ENCODE data around the gene KDM4C.

The KDM4C gene

GRCh38 chr9:6833518-6834192 is 75.9 kb downstream of the KDM4C start:
- Histone ChIP-seq H3K4ac (ENCODE audit: low read depth, low read length) (no peak overlapping the region), H2BK15ac (replicated peaks; ENCODE audit: low read depth) (no peak overlapping the region), H3K18ac (ENCODE audit: low read length) (no peak overlapping the region), H2BK120ac (ENCODE audit: low read depth, low read length) (no peak overlapping the region), H3K56ac (ENCODE audit: low read length) (no peak overlapping the region), H3K4me1 (ENCODE audit: control insufficient read depth, low read depth, low read length) (no peaks in the 10 kb centered on the region), H3K79me1 (ENCODE audit: low read length) (no peaks in the 10 kb centered on the region), H3K4me2 (ENCODE audit: low read length) (no peak overlapping the region), H3K27me3 (ENCODE audit: insufficient read depth, low read length, poor library complexity) (no peaks in the 10 kb centered on the region), H3K9ac (ENCODE audit: low read length) (no peak overlapping the region), H3K79me2 (ENCODE audit: control insufficient read depth, insufficient read depth, low read length) (no peaks in the 10 kb centered on the region), H3K4me3 (ENCODE audit: low read length) (no peak overlapping the region), H3K27ac (ENCODE audit: low read depth, low read length) (no peak overlapping the region), H4K5ac (ENCODE audit: low read length) (no peak overlapping the region), H2AK5ac (ENCODE audit: low read length) (no peak overlapping the region), H3K36me3 (ENCODE audit: control insufficient read depth, insufficient read depth, low read length) (no peaks in the 10 kb centered on the region), H3K23ac (ENCODE audit: low read length) (no peak overlapping the region), H2BK5ac (ENCODE audit: low read length) (no peak overlapping the region), H4K8ac (ENCODE audit: low read depth, low read length) (no peak overlapping the region)
- WGBS (ENCODE audit: extremely low coverage, insufficient coverage, low lambda C conversion rate): no CpG with 5 or more reads among the region's 12 CpGs
- DNase-seq: no peak

- no CpG with 5 or more reads among the region's 20 CpGs for WGBS (ENCODE audit: extremely low coverage, insufficient coverage, low lambda C conversion rate)
- H3K36me3 ChIP-seq (ENCODE audit: control insufficient read depth, insufficient read depth, low read length): no peaks in the 10 kb centered on the region
- H3K4me3 ChIP-seq (ENCODE audit: low read length): no peak overlapping the region
- no peaks in the 10 kb centered on the region for H3K79me1 ChIP-seq (ENCODE audit: low read length)
- H2AK5ac ChIP-seq (ENCODE audit: low read length): no peak overlapping the region
- no peak overlapping the region for H3K18ac ChIP-seq (ENCODE audit: low read length)
- H2BK120ac ChIP-seq (ENCODE audit: low read depth, low read length): no peak overlapping the region
- no peak overlapping the region for H3K27ac ChIP-seq (ENCODE audit: low read depth, low read length)
- H2BK5ac ChIP-seq (ENCODE audit: low read length): no peak overlapping the region
- no peak overlapping the region for H3K4me2 ChIP-seq (ENCODE audit: low read length)
- no peak for DNase-seq
- no peaks in the 10 kb centered on the region for H3K4me1 ChIP-seq (ENCODE audit: control insufficient read depth, low read depth, low read length)
- H3K56ac ChIP-seq (ENCODE audit: low read length): no peak overlapping the region
- H2BK15ac ChIP-seq (replicated peaks; ENCODE audit: low read depth): no peak overlapping the region
- H3K23ac ChIP-seq (ENCODE audit: low read length): no peak overlapping the region
- no peak overlapping the region for H3K9ac ChIP-seq (ENCODE audit: low read length)
- H3K27me3 ChIP-seq (ENCODE audit: insufficient read depth, low read length, poor library complexity): no peaks in the 10 kb centered on the region
- no peaks in the 10 kb centered on the region for H3K79me2 ChIP-seq (ENCODE audit: control insufficient read depth, insufficient read depth, low read length)
- no peak overlapping the region for H4K5ac ChIP-seq (ENCODE audit: low read length)
- H3K4ac ChIP-seq (ENCODE audit: low read depth, low read length): no peak overlapping the region
- H4K8ac ChIP-seq (ENCODE audit: low read depth, low read length): no peak overlapping the region
These were observed 76.5 kb downstream of the KDM4C start for GRCh38 chr9:6834306-6834705.

GRCh38 chr9:6838158-6838557 is 80.4 kb downstream of the KDM4C start:
- WGBS (ENCODE audit: extremely low coverage, insufficient coverage, low lambda C conversion rate): no CpG with 5 or more reads among the region's 6 CpGs
- no peak overlapping the region for H3K9ac ChIP-seq (ENCODE audit: low read length)

GRCh38 chr9:6842584-6842947 is 84.8 kb downstream of the KDM4C start:
- no CpG with 5 or more reads among the region's 3 CpGs for WGBS (ENCODE audit: extremely low coverage, insufficient coverage, low lambda C conversion rate)
- H3K18ac ChIP-seq (ENCODE audit: low read length): no peak overlapping the region
- H2BK5ac ChIP-seq (ENCODE audit: low read length): no peak overlapping the region

More at GRCh38 chr9:6838158-6838557, 80.4 kb downstream of the KDM4C start:
- H3K23ac ChIP-seq (ENCODE audit: low read length): no peak overlapping the region
- no peak overlapping the region for H4K5ac ChIP-seq (ENCODE audit: low read length)
- H4K8ac ChIP-seq (ENCODE audit: low read depth, low read length): no peak overlapping the region
- H3K56ac ChIP-seq (ENCODE audit: low read length): no peak overlapping the region
- no peak for DNase-seq
- H3K27me3 ChIP-seq (ENCODE audit: insufficient read depth, low read length, poor library complexity): no peaks in the 10 kb centered on the region
- no peaks in the 10 kb centered on the region for H3K79me2 ChIP-seq (ENCODE audit: control insufficient read depth, insufficient read depth, low read length)
- no peak overlapping the region for H3K4ac ChIP-seq (ENCODE audit: low read depth, low read length)
- H3K4me1 ChIP-seq (ENCODE audit: control insufficient read depth, low read depth, low read length): no peaks in the 10 kb centered on the region
- H2BK120ac ChIP-seq (ENCODE audit: low read depth, low read length): no peak overlapping the region
- no peak overlapping the region for H3K4me3 ChIP-seq (ENCODE audit: low read length)
- H2BK5ac ChIP-seq (ENCODE audit: low read length): no peak overlapping the region
- no peak overlapping the region for H2AK5ac ChIP-seq (ENCODE audit: low read length)
- no peaks in the 10 kb centered on the region for H3K36me3 ChIP-seq (ENCODE audit: control insufficient read depth, insufficient read depth, low read length)
- H2BK15ac ChIP-seq (replicated peaks; ENCODE audit: low read depth): no peak overlapping the region
- H3K18ac ChIP-seq (ENCODE audit: low read length): no peak overlapping the region
- no peaks in the 10 kb centered on the region for H3K79me1 ChIP-seq (ENCODE audit: low read length)
- no peak overlapping the region for H3K4me2 ChIP-seq (ENCODE audit: low read length)
- H3K27ac ChIP-seq (ENCODE audit: low read depth, low read length): no peak overlapping the region

GRCh38 chr9:6843742-6844141 is 86.0 kb downstream of the KDM4C start:
- Histone ChIP-seq H2BK5ac (ENCODE audit: low read length) (no peak overlapping the region), H2BK15ac (replicated peaks; ENCODE audit: low read depth) (no peak overlapping the region), H2BK120ac (ENCODE audit: low read depth, low read length) (no peak overlapping the region), H3K4me1 (ENCODE audit: control insufficient read depth, low read depth, low read length) (no peaks in the 10 kb centered on the region), H4K5ac (ENCODE audit: low read length) (no peak overlapping the region), H3K36me3 (ENCODE audit: control insufficient read depth, insufficient read depth, low read length) (no peaks in the 10 kb centered on the region), H3K23ac (ENCODE audit: low read length) (no peak overlapping the region), H3K9ac (ENCODE audit: low read length) (no peak overlapping the region), H3K4ac (ENCODE audit: low read depth, low read length) (no peak overlapping the region), H3K27me3 (ENCODE audit: insufficient read depth, low read length, poor library complexity) (no peaks in the 10 kb centered on the region), H3K27ac (ENCODE audit: low read depth, low read length) (no peak overlapping the region), H3K79me1 (ENCODE audit: low read length) (no peaks in the 10 kb centered on the region), H3K4me2 (ENCODE audit: low read length) (no peak overlapping the region), H3K79me2 (ENCODE audit: control insufficient read depth, insufficient read depth, low read length) (no peaks in the 10 kb centered on the region), H3K56ac (ENCODE audit: low read length) (no peak overlapping the region), H4K8ac (ENCODE audit: low read depth, low read length) (no peak overlapping the region), H3K18ac (ENCODE audit: low read length) (no peak overlapping the region), H3K4me3 (ENCODE audit: low read length) (no peak overlapping the region), H2AK5ac (ENCODE audit: low read length) (no peak overlapping the region)
- WGBS (ENCODE audit: extremely low coverage, insufficient coverage, low lambda C conversion rate): no CpG with 5 or more reads among the region's 4 CpGs
- no peak for DNase-seq

More at GRCh38 chr9:6842584-6842947, 84.8 kb downstream of the KDM4C start:
- Histone ChIP-seq H3K4me3 (ENCODE audit: low read length) (no peak overlapping the region), H3K79me1 (ENCODE audit: low read length) (no peaks in the 10 kb centered on the region), H3K4ac (ENCODE audit: low read depth, low read length) (no peak overlapping the region), H3K79me2 (ENCODE audit: control insufficient read depth, insufficient read depth, low read length) (no peaks in the 10 kb centered on the region), H3K4me1 (ENCODE audit: control insufficient read depth, low read depth, low read length) (no peaks in the 10 kb centered on the region), H3K9ac (ENCODE audit: low read length) (no peak overlapping the region), H2BK120ac (ENCODE audit: low read depth, low read length) (no peak overlapping the region), H4K5ac (ENCODE audit: low read length) (no peak overlapping the region), H3K27me3 (ENCODE audit: insufficient read depth, low read length, poor library complexity) (no peaks in the 10 kb centered on the region), H3K56ac (ENCODE audit: low read length) (no peak overlapping the region), H4K8ac (ENCODE audit: low read depth, low read length) (no peak overlapping the region), H3K4me2 (ENCODE audit: low read length) (no peak overlapping the region), H3K36me3 (ENCODE audit: control insufficient read depth, insufficient read depth, low read length) (no peaks in the 10 kb centered on the region), H3K27ac (ENCODE audit: low read depth, low read length) (no peak overlapping the region), H2AK5ac (ENCODE audit: low read length) (no peak overlapping the region), H3K23ac (ENCODE audit: low read length) (no peak overlapping the region), H2BK15ac (replicated peaks; ENCODE audit: low read depth) (no peak overlapping the region)
- DNase-seq: no peak

- no peak overlapping the region for H2BK120ac ChIP-seq (ENCODE audit: low read depth, low read length)
- H3K56ac ChIP-seq (ENCODE audit: low read length): no peak overlapping the region
- no peak overlapping the region for H3K23ac ChIP-seq (ENCODE audit: low read length)
- no peak for DNase-seq
- H3K79me2 ChIP-seq (ENCODE audit: control insufficient read depth, insufficient read depth, low read length): no peaks in the 10 kb centered on the region
- no peak overlapping the region for H4K5ac ChIP-seq (ENCODE audit: low read length)
- no peak overlapping the region for H3K9ac ChIP-seq (ENCODE audit: low read length)
- H3K4me3 ChIP-seq (ENCODE audit: low read length): no peak overlapping the region
- no peaks in the 10 kb centered on the region for H3K27me3 ChIP-seq (ENCODE audit: insufficient read depth, low read length, poor library complexity)
- H2BK15ac ChIP-seq (replicated peaks; ENCODE audit: low read depth): no peak overlapping the region
- H3K18ac ChIP-seq (ENCODE audit: low read length): no peak overlapping the region
- H4K8ac ChIP-seq (ENCODE audit: low read depth, low read length): no peak overlapping the region
- no peak overlapping the region for H3K27ac ChIP-seq (ENCODE audit: low read depth, low read length)
- H3K4me1 ChIP-seq (ENCODE audit: control insufficient read depth, low read depth, low read length): no peaks in the 10 kb centered on the region
- no peaks in the 10 kb centered on the region for H3K36me3 ChIP-seq (ENCODE audit: control insufficient read depth, insufficient read depth, low read length)
- no peak overlapping the region for H3K4ac ChIP-seq (ENCODE audit: low read depth, low read length)
- H2AK5ac ChIP-seq (ENCODE audit: low read length): no peak overlapping the region
- H3K79me1 ChIP-seq (ENCODE audit: low read length): no peaks in the 10 kb centered on the region
- H2BK5ac ChIP-seq (ENCODE audit: low read length): no peak overlapping the region
- WGBS (ENCODE audit: extremely low coverage, insufficient coverage, low lambda C conversion rate): no CpG with 5 or more reads among the region's 4 CpGs
- H3K4me2 ChIP-seq (ENCODE audit: low read length): no peak overlapping the region
These were observed 86.5 kb downstream of the KDM4C start for GRCh38 chr9:6844267-6844666.

Data from mesendoderm (in vitro differentiated cells).